GM18519 (cell line): ENCODE measurements around the gene B4GAT1.
"Not testable (repeated sequence)": the region's sequence is repeated elsewhere in the genome, so short reads cannot be mapped to it uniquely, and the experiment has no call there.

ENCODE experiments used
- ATAC-seq: cut with Tn5 transposase; IDR thresholded peaks from one replicate; pipeline ENCODE4 v1.9.1; 2021; ENCODE audit warnings: mild to moderate bottlenecking, moderate library complexity; ENCODE audit not compliant: unreplicated experiment, low FRiP score

B4GAT1 gene

DNA sequence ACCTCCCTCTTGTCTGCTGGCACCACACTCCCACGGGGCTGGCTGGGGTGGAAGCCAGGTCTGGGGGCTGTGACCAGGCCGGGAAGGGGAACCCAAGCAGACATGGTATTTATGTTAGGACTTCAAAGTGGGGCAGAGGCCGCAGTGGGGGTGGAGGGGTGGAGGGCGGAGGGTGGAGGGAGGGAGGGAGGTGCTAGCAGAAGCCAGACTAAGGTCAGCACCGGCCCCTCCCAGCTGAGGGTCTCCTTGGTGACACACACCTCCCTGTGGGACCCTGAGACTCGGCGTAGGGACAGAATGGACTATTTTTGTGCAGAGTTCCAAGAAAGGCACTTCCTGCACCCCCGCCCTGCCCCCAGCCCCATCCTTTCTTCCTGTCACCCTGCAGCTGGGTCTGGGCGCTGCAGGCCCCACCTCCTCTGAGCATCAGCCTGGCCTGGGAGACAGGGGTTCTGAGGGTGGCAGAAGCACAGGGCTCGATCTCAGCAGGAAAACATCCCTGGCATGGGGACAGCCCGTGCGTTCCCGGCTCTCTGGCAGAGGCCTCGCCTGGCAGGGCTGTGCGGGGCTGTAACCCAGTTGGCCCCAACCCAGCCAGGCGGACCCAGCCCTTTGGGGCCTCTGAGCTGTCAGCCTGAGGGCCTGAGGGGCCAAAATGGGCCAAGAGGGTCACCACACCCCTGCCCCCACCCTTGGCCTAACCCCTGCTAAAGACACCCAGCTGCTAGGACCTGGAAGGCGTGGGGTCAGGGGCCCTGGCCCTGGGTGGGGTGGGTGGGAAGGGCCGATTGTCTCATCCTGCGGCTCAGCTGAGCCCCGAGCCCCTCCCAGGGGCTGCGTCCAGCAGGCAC lies 20.9 kb downstream of the B4GAT1 start:
- ATAC-seq = no peak

DNA sequence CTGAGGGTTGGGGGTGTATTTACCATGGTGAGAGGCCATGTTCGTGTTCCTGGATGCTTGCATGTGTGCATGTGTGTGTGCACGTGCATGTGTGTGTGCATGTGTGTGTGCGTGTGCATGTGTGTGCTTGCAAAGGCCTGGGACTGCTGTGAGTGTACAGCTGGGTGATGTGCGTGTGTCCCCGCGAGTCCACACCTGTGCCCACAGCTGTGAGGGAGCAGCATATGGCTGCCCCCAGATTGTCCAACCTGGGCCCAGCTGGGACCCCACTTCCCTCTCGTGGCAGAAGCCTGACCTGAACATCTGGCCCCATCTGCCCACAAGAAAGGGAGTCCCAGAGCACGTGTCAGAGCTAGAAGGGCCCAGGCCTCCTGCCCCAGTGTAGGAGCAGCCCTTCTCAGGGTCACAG lies 22.2 kb downstream of the B4GAT1 start:
- no peak for ATAC-seq

DNA sequence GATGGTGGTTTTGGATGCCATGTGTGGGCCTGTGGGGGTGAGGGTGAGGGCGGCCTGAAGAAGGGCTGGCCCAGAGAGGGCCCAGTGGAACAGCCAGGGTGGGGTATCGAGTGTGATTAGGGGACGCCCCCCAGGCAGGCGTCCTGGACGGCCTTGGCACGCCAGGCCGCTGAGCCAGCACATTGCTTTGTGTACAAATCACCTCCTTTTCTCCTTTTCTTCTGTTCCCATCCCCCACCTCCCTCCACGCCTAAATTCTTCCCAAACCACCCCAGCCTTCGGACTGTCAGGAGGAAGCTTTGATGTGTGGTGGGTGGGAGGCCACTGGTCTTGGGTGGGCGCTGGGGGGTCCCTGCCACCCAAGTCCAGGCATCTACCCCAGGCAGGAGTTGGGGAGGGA lies 22.8 kb downstream of the B4GAT1 start:
- no peak for ATAC-seq

DNA sequence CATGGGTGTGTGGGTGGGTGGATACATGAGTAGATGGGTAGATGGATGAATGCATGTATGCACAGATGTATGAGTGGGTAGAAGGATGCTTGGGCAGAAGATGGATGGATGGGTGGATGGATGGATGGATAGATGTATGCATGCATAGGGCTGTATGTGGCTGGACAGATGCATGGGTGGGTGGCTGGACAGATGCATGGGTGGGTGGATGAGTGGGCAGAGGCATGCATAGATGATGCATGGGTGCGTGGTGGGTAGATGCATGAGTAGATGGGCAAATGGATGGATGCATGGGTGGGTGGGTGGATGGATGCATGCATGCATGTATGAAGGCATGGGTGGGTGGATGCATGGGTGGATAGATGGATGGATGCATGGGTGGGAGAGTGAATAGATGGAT lies 23.7 kb downstream of the B4GAT1 start:
- ATAC-seq = no peak

DNA sequence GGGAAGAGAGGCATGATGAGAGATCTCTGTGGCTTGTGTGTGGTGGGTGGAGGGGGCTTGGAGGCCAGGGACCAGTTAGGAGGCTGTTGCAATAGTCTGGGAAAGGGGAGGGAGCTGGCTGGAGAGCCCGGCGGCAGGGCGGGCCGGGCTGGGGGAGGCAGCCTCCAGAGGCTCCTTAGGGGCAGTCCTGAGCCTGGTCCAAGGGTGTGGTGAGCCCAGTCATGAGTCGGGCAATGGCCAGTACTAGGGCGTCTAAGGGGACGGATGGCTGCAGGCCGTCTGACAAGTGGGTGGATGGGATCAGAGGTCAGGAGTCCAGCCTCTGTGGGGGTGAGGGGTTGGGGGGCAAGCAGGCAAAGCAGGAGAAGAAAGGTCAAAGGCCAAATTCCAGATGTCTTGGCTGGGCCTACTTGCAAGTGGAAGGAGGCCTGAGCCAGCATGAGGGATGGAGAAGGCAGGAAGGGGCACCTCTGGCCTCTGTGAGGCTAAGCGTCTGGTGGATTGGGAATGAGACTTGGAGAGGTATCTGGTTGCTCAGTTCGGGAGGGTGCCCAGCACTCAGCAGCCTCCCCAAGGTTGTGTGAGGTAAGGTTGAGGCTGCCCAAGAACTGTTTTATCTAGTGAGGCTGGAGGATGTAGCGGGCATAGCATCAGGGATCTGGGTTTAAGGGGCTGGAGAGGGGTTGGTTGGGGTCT lies 24.5 kb downstream of the B4GAT1 start:
- ATAC-seq = no peak

DNA sequence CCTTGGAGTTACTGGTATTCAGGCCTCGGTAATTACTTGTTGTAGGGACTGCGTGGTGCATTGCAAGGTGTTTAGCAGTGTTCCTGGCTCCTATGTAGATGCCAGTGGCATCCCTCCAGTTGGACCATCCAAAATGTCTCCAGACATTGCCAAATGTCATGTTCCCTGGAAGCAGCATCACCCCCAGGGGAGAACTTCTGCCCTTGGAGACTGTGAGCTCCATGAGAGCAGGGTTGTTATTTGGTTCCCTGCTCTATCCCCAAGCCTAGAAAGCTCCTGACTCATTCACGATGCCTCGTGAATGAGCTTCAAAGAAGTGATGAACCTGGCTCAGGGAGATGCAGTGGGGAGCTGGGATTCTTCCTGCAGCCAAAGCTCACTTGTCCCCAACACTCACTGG lies 25.8 kb downstream of the B4GAT1 start:
- no peak for ATAC-seq

DNA sequence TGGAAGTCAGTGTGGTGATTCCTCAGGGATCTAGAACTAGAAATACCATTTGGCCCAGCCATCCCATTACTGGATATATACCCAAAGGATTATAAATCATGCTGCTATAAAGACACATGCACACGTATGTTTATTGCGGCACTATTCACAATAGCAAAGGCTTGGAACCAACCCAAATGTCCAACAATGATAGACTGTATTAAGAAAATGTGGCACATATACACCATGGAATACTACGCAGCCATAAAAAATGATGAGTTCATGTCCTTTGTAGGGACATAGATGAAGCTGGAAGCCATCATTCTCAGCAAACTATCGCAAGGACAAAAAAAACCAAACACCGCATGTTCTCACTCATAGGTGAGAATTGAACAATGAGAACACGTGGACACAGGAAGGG lies 26.7 kb downstream of the B4GAT1 start:
- ATAC-seq = not testable (repeated sequence)

DNA sequence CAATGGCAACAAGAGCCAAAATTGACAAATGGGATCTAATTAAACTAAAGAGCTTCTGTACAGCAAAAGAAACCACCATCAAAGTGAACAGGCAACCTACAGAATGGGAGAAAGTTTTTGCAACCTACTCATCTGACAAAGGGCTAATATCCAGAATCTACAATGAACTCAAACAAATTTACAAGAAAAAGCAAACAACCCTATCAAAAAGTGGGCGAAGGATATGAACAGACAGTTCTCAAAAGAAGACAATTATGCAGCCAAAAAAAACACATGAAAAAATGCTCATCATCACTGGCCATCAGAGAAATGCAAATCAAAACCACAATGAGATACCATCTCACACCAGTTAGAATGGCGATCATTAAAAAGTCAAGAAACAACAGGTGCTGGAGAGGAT lies 27.1 kb downstream of the B4GAT1 start:
- ATAC-seq = not testable (repeated sequence)

DNA sequence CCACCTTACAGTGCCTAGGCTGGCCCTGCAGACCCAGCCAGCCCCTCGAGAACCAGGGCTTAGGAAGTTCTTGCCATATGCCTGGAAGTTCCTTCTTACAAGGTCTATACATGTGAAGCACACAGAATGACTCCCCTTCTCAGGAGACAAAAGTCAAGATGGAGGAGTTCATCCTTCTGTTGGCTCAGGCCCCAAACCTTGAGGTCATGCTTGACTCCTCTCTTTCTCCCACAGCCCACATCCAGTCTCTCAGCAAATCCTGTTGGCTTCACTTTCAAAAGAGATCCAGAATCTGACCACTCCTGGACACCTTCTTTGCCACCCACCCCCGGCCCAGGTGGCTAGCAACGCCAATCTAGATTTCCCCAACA lies 28.8 kb downstream of the B4GAT1 start:
- no peak for ATAC-seq

DNA sequence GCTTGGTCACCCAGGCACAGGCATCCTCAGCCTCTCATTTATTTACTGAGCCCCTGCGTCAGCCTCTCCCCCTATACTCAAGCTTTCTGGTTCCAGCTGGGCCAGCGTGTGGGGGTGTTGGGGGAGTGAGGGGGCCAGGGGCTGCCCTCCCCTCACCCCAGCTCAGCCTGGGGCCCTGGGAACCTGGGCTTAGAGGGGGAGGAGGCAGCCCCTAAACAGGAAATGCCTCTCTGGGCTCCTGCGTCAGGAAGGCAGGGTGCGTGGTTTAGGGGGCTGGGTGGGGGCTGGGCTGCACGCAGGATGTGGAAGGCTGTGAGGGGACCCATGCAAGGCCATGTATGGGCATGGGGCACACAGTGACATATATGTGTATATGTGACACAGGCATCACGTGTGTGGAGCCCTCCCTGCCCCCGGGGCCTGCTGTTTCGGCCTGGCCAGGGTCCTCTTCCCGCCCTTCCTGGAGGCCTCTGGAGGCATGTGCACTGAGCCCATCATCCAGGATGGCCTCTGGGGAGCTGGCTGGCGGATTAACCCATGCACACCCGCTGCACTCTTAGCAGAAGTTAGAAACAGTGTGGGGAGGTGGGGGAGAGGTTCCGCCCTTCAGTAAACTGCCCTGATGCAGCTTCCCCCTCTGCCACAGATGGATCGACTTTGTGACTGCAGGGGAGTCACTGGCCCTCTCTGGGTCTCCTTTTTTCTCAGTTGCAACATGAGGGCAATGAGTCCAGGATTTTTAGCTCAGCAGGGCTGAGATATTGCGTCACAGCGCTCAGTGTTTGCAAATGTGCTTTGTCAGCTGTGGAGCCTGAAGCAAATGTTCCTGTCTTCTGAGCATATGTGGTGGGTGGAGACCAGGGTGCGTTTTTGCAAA lies 29.5 kb downstream of the B4GAT1 start:
- ATAC-seq = no peak

DNA sequence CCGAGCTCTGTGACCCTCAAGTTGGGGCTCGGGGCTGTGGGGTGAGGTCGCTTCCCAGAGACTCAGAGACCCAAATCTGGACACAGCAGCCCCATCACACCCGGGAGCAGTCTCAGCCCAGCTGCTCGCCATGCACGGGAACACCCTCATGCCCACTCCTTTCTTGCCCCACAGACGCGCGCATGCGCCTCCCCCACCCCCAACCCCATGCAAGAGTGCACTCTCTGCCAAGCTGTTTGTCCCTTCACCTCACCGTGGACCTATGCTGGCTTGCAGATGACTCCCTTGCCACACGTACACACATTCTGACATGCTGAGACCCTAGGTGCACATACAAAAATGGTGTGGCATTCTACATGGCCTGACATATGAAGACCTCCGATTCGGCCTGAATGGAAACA lies 30.1 kb downstream of the B4GAT1 start:
- no peak for ATAC-seq

DNA sequence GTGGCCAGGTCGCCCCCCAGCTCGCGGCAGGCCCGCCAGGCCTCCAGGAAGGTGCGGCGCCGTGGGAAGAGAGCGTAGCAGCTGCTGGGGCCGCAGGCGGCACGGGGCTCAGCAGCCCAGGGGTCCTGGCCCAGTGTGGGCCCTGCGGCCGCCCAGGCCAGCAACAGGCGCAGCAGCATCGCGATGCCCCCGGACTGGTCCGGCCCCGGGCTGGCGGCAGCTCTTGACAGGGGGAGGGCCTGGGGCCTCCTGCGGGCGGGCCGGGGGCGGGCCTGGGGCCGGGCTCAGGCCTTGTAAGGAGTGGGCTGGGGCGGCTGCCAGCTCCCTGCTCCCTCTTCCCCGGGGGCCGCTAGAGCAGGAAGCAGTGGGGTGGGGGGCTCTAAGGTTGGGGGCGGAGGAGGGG lies 30.6 kb downstream of the B4GAT1 start, which contains the start of gene CD248:
Gene CD248 (minus strand): TSS at position 196 of the 403 bp plus-strand sequence. CDS start 17 bp downstream, at position 179.
- ATAC-seq = no peak

DNA sequence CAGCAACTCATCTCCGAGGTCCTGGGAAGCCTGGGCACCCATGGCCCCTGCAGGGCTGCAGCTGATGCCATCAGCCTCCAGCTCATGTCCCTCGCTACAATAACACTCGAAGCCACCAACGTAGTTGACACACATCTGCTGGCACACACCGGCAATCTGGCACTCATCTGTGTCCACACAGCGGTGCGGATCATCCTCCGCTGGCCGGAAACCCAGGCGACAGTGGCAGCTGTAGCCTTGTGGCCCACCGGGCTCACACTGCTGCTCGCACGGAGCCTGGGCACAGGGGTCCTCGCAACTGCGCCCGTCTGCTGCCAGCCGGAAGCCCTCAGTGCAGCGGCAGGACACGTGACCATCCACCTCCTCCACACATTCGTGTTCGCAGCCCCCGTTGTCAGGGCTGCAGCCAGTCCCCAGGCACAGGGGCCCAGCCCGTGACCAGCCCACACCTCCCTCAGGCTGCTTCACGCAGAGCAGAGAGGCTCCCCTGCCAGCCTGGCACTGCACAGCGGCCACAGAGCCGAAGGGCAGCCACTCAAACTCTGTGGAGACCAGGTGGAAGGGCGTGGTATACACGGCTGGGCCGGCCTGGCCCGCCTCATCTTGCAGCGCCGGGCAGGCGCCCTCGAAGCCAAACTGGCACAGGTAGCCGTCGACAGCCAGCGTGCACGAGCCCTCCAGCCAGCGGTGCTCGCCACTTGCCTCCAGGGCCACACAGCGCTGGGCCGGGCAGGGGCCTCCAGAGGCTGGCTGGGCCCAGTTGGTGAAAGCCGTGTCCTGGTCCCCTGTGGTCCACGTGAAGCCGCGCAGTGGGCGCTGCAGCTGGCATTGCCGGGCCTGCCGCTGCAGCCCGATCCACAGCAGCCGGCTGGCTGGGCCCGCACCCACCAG lies 31.3 kb downstream of the B4GAT1 start:
- no peak for ATAC-seq

DNA sequence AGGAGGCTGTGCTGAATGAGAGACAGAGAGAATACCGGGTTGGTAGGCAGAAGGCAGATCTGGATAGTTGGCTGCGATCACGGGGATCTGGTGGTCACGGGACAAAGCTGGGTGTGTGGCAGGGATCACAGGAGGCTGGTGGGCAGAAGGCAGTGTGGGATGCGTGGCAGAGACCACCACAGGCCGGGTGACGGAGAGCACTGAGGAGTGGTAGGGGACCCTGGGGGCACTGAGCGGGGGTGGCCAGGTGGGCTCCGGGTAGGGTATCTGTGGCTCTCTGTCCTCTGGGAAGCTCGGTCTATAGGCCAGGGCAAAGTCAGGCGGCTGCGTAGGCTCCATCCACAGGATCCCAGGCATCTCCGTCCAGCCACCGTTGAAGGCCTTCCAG lies 31.9 kb downstream of the B4GAT1 start:
- ATAC-seq = no peak

DNA sequence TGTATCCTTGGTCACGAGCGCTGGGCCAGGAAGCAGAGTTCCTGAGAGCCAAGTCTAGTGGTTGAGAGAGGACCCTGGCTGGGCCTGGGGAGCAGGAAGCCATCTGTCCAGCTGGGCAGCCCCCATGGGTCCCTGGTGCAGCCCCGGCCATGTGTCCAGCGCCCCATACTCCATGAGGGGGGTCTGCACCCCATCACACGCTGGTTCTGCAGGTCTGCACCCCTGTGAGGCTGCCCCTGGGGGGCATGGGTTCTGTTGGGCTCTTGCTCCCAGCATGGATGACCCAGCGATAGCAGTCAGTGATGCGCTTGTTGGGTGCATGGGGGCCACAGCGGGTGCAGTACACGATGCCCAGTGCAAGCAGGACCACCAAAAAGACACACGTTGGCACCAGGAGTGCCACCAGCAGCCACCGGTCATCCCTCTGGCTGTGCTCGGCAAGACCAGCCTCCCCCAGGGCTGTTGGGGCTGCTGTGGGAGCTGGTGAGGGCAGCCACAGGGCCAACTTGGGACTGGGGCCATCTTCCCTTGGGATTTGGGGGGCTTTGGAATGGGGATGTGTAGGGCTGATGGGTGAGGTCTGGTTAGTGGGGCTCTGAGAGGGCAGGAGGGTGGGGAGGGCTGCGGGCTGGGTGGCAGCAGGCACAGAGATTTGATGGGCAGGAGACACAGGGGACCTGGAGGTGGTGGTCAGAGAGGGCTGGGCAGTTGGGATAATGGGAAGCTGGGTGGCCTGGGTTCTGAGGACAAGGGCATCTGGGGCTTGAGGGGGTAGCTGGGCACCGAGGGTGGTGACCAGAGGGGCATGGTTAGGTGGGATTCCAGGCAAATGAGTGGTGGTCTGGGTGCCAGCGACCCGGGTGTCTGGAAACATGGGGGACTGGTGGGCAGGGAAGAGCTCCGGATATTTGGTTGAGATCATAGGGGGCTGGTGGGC lies 32.6 kb downstream of the B4GAT1 start:
- ATAC-seq = no peak

DNA sequence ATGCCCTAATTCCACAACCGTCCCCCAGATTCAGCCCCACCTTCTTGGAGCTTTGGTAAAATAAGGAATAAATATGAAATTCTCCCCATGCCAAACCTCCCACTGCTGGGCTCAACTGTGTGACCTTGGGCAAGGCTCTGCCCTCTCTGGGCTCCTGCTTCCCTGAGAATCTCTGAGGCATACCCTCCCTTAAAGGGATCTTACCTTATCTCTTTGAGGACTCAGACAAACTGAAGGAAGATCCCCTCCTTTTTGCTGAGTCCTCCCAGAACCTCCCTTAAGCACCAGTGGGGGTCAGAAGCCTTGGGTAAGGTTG lies 33.3 kb downstream of the B4GAT1 start:
- ATAC-seq = no peak

DNA sequence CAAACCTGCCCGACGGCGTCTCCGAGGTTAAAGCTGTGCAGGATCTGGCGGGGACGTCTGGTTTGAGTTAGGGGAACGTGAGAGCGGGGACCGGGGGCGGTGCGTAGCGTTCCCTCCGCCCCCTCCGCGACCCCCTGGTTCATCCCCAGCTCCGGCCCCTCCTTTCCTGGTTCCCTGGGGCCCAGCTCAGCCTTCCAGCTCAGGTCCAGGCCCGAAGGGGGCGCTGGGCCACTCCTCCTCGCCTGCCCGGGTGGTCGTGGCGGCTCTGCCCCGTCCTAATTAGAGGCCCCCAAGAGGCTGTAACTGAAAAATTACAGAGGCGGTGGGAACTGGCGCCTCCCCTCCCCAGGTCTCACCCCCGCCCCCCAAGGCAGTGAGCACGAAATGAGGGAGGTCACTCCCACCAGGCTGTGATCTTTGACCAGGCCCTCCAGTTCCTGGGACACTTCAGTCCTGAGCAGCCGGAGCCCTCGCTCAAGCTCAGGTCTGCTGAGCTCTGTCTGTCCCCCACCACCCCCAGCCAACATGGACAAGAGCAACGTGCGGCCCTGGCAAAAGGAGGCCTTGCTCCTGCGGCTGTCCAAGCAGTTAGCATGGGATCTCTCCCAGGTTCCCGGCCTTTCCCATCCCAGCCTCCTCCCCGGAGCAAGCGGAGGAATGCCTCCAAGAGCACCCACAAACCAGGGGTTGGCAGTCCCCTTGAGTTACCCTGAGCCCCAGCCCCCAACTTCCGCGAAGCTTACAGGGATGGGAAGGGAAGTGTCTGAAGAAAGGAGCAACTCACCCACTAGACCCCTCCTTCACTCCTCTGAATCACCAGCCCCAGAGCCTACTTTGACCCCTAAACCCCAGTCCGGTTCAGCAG lies 33.9 kb downstream of the B4GAT1 start:
- ATAC-seq = no peak
